A673 (cell line): ENCODE results near the gene DSTN. TPM values are rescaled to one million over a fixed set of nuclear protein-coding genes. Genes with fewer than 3 reads are reported as not detected.

Source experiments
- BruUV-seq: library from RNA; stranded (reverse); fragments of 400-500 nt; replicated peaks from 2 replicates; lab custom pipeline; 2021; lab: Mats Ljungman, UMichigan
- CTCF ChIA-PET: fragments of 300-600 bp; sonication (Branson Sonifier 250); formaldehyde crosslinking; loops from one replicate; lab custom pipeline; 2022; ENCODE audit warnings: antibody characterized with exemption; lab: Charles Lee
- POLR2A ChIA-PET: fragments of 300-600 bp; sonication (Branson Sonifier 250); formaldehyde crosslinking; loops from one replicate; lab custom pipeline; 2022; ENCODE audit warnings: antibody characterized with exemption; ENCODE audit not compliant: low non-redundant PET; lab: Charles Lee
- DNase-seq: peaks from one replicate; pipeline ENCODE4 v3.0.0-alpha.2; 2015; ENCODE audit warnings: low spot score
- H3K27ac ChIP-seq: fragments of 200-600 bp; sonication (generic); 2 replicates; pipeline ENCODE4 v1.5.1; 2016; ENCODE audit warnings: mixed run types, low read depth, mild to moderate bottlenecking, mixed read lengths, antibody characterized with exemption, low read length; ENCODE audit not compliant: poor library complexity, severe bottlenecking
- H3K27me3 ChIP-seq: fragments of 200-600 bp; sonication (generic); replicated peaks from 2 replicates; pipeline ENCODE4 v1.6.1; 2017; ENCODE audit warnings: mixed run types, low read depth, mild to moderate bottlenecking, mixed read lengths, antibody characterized with exemption, low read length; ENCODE audit not compliant: insufficient read depth, poor library complexity
- H3K36me3 ChIP-seq: fragments of 200-600 bp; sonication (generic); 2 replicates; pipeline ENCODE4 v1.6.1; 2016; ENCODE audit warnings: mixed run types, mild to moderate bottlenecking, mixed read lengths, antibody characterized with exemption, low read length; ENCODE audit not compliant: insufficient read depth, poor library complexity, severe bottlenecking
- H3K4me1 ChIP-seq: fragments of 200-600 bp; sonication (generic); 2 replicates; pipeline ENCODE4 v1.6.1; 2017; ENCODE audit warnings: mixed run types, mild to moderate bottlenecking, mixed read lengths, antibody characterized with exemption, low read length; ENCODE audit not compliant: insufficient read depth, poor library complexity, severe bottlenecking
- H3K4me3 ChIP-seq: fragments of 200-600 bp; sonication (generic); 2 replicates; pipeline ENCODE4 v1.5.1; 2016; ENCODE audit warnings: low read depth, mixed run types, mild to moderate bottlenecking, mixed read lengths, low read length; ENCODE audit not compliant: poor library complexity, severe bottlenecking
- H3K9me3 ChIP-seq: fragments of 200-600 bp; sonication (generic); 2 replicates; pipeline ENCODE4 v1.6.1; 2016; ENCODE audit warnings: mixed run types, low read depth, mild to moderate bottlenecking, mixed read lengths, antibody characterized with exemption, low read length; ENCODE audit not compliant: poor library complexity, severe bottlenecking
- EZH2 ChIP-seq: fragments of 200-600 bp; sonication (generic); IDR thresholded peaks from 2 replicates; pipeline ENCODE4 v1.6.1; 2017; ENCODE audit warnings: borderline replicate concordance, low read depth, mild to moderate bottlenecking, mixed read lengths, antibody characterized with exemption, low read length; ENCODE audit not compliant: poor library complexity, severe bottlenecking
- intact Hi-C: fragments of 100-400 bp; cut with micrococcal nuclease; formaldehyde crosslinking; loops from one replicate; pipeline ENCODE4 v1.10.0; 2022; ENCODE audit not compliant: unreplicated experiment
- total RNA-seq: library from RNA; stranded (reverse); gene quantifications from 2 replicates; pipeline ENCODE4 v1.2.3, GENCODE V29; 2021
- TF ChIP-seq, protein P1 (sequence below): fragments of 300-800, 200-600 bp; sonication (generic); conservative IDR thresholded peaks from 2 replicates; pipeline ENCODE4 v1.5.1; 2017; ENCODE audit warnings: low read depth, mild to moderate bottlenecking, antibody characterized with exemption, low read length, moderate library complexity, mixed read lengths

Gene DSTN
- total RNA-seq, 1 experiment from 2014 or later, result 159 TPM

DNA sequence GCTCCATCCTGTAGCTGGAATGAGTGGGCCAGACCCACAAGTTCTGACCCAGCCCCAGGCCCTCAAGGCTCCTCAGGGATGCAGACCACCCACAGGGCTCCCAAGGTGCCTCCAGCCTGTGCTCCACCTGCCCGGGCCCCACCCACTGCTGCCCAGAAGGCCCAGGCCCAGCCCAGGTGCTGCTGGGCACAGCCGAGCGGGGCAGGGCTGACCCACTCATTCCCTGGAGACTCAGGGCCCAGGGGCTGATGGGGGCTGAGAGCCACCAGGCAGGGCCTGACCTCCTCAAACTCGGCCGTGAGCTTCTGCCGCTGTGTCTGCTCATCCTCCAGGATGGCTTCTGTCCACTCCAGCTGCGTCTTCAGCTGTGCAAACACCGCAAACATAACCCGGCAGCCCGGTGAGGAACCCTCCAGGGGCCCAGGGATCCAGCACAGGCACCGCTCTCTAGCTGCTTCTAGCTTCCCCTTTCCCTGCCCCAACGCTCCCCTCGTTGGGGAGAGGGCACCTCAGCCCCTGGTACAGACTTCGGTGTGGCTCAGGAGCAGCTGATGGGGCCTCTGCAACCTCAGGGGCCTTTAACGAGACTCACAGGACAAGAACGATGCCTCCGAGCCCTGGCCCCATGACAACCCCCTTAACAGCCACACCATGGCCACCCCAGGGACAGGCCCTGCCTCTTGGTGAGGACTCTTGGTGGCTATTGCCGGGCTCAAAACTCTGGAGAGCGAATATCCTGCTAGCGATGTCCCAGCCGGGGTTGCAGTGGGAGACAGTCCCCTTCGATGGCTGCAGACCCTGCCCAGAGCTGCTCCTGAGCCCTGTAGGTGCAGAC is 46.0 kb downstream of the DSTN start:
- no peaks in the 10 kb centered on the region for H3K9me3 ChIP-seq
- TF ChIP-seq, protein P1, sequence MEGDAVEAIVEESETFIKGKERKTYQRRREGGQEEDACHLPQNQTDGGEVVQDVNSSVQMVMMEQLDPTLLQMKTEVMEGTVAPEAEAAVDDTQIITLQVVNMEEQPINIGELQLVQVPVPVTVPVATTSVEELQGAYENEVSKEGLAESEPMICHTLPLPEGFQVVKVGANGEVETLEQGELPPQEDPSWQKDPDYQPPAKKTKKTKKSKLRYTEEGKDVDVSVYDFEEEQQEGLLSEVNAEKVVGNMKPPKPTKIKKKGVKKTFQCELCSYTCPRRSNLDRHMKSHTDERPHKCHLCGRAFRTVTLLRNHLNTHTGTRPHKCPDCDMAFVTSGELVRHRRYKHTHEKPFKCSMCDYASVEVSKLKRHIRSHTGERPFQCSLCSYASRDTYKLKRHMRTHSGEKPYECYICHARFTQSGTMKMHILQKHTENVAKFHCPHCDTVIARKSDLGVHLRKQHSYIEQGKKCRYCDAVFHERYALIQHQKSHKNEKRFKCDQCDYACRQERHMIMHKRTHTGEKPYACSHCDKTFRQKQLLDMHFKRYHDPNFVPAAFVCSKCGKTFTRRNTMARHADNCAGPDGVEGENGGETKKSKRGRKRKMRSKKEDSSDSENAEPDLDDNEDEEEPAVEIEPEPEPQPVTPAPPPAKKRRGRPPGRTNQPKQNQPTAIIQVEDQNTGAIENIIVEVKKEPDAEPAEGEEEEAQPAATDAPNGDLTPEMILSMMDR, result no peak
- no peak for TF ChIP-seq EZH2
- no peaks in the 10 kb centered on the region for H3K27me3 ChIP-seq
- DNase-seq, result no peak
- H3K36me3 ChIP-seq, result peaks cover 18% of the 10 kb centered on the region
- no TSS peak for BruUV-seq
- POLR2A ChIA-PET, result no interaction called here
- peaks cover 11% of the 10 kb centered on the region for H3K4me1 ChIP-seq
- H3K27ac ChIP-seq, result no peak overlapping the region
- CTCF ChIA-PET, result interaction anchor here (1.3 kb wide), 1 partner anchor 79 kb away, joined by 4 read pairs; no protein-coding TSS in a partner anchor
- H3K4me3 ChIP-seq, result no peak overlapping the region
- intact Hi-C loops, result loop anchor here (2.0 kb wide), 2 partner anchors 111 to 813 kb away; no protein-coding TSS in a partner anchor

DNA sequence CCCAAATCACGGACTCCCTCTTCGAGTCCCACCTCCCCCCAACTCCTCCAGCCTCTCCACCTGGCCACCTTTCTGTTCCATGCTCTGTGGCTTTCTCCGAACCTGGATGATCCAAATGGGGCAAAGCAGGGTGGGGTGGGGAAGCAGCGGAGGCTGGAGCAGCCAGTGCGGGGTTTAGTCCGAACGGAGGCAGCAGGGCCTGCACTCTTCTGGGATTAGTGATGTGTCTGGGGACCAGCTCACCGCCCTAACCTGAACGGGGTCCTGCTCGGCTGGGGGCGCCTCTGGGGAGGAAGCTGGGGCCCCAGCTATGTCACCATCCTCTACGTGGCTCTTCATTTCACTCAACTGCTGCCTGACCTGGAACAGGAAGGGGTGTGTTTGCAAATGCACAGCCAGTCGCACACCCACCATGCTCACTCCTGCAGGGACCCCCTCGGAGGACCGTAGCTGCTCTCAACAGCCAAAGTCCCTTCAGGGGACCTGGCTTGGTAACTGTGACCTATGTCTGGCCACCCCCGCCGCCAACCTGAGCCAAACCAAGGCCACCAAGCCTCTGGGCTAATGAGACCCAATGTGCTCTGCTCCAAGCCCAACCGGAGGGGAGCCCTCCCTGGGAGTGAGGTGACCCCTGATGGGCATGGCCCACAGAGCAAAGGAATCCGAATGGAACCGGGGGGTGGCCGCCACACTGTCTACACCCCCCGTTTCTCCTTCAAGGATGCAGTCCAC is 46.8 kb downstream of the DSTN start:
- H3K4me1 ChIP-seq, result peaks cover 11% of the 10 kb centered on the region
- intact Hi-C loops, result loop anchor here (1.0 to 2.0 kb wide), 2 partner anchors 79 to 814 kb away; no protein-coding TSS in a partner anchor
- no peak for DNase-seq
- H3K27me3 ChIP-seq, result no peaks in the 10 kb centered on the region
- CTCF ChIA-PET, result interaction anchor here (1.3 kb wide), 1 partner anchor 80 kb away, joined by 4 read pairs; no protein-coding TSS in a partner anchor
- H3K4me3 ChIP-seq, result no peak overlapping the region
- POLR2A ChIA-PET, result no interaction called here
- no peaks in the 10 kb centered on the region for H3K9me3 ChIP-seq
- no peak for TF ChIP-seq EZH2
- TF ChIP-seq, protein P1, result no peak
- H3K27ac ChIP-seq, result no peak overlapping the region
- peaks cover 24% of the 10 kb centered on the region for H3K36me3 ChIP-seq
- no TSS peak for BruUV-seq

DNA sequence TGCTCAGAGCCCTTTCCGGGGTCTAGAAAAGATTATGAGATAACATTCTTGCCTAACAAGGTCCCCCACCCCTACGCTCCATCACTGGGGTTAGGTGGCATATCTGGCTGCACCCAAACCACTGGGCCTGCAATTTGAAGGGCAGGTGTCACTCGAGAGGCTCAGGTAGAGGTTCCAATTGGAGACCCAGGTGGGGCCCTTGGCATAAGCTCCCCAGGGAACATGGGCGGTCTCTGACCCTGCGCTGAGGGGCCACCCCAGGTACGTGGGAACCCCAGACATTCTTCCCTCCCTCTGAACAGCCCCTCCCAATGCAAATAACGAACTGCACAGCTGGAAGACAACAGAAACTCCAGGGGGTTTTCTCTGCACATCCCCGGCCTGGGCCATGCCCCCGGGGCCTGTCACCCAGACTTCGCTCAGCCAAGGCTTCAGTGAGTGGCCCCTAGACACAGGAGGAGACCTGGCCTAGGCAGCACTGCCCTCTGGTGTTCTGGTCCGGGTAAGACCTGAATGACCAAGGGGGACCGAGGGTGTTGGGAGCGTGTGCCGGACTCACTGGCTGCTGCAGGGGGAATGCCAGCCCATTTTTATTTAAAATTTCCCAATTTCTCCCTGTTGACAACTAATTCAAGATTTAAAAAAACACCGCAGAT is 47.5 kb downstream of the DSTN start:
- intact Hi-C loops, result loop anchor here (1.0 to 2.0 kb wide), 2 partner anchors 80 to 815 kb away; no protein-coding TSS in a partner anchor
- peaks cover 24% of the 10 kb centered on the region for H3K36me3 ChIP-seq
- H3K9me3 ChIP-seq, result no peaks in the 10 kb centered on the region
- BruUV-seq, result no TSS peak
- peaks cover 11% of the 10 kb centered on the region for H3K4me1 ChIP-seq
- DNase-seq, result peak; percentile 57
- H3K4me3 ChIP-seq, result no peak overlapping the region
- TF ChIP-seq EZH2, result no peak
- TF ChIP-seq, protein P1, result peak; percentile 68
- POLR2A ChIA-PET, result no interaction called here
- no peaks in the 10 kb centered on the region for H3K27me3 ChIP-seq
- no peak overlapping the region for H3K27ac ChIP-seq
- CTCF ChIA-PET, result interaction anchor here (1.3 kb wide), 1 partner anchor 81 kb away, joined by 4 read pairs; no protein-coding TSS in a partner anchor
